AG04450 (cell line): ENCODE measurements around the gene AVPI1. TPM values are rescaled to one million over a fixed set of nuclear protein-coding genes. Genes with fewer than 3 reads are reported as not detected.

ENCODE experiments used
- CTCF ChIA-PET: fragments of 300-600, 350-600 bp; formaldehyde crosslinking; extraction: SDS; loops from one replicate; lab custom pipeline; 2022; ENCODE audit warnings: antibody characterized with exemption, inconsistent platforms; lab: Charles Lee
- POLR2A ChIA-PET: fragments of 350-600 bp; formaldehyde crosslinking; extraction: SDS; loops from one replicate; lab custom pipeline; 2021; ENCODE audit warnings: antibody characterized with exemption, inconsistent platforms; lab: Yijun Ruan, JAX
- DNase-seq: peaks from one replicate; pipeline ENCODE4 v3.0.0-alpha.2; 2011; ENCODE audit warnings: low read depth, low spot score
- H3K27ac ChIP-seq: one replicate; pipeline ENCODE4 v1.5.1; 2012; ENCODE audit warnings: low read depth, low read length, control low read depth
- H3K27me3 ChIP-seq: one replicate; pipeline ENCODE4 v1.6.0; 2012; ENCODE audit warnings: low read length; ENCODE audit not compliant: control insufficient read depth, insufficient read depth
- H3K4me3 ChIP-seq: 2 replicates; pipeline ENCODE4 v1.5.1; 2011; ENCODE audit warnings: mild to moderate bottlenecking, low read depth, low read length, control low read depth
- H3K9me3 ChIP-seq: 2 replicates; pipeline ENCODE4 v1.5.1; 2012; ENCODE audit warnings: low read length; ENCODE audit not compliant: control insufficient read depth, insufficient read depth
- CTCF ChIP-seq: IDR thresholded peaks from 2 replicates; pipeline ENCODE4 v1.5.1; 2011; ENCODE audit warnings: low read depth, low read length, control low read depth, inconsistent platforms
- polyA plus RNA-seq: library from polyadenylated mRNA; depleted of rRNA; stranded (reverse); fragments of >200 nt; gene quantifications from 2 replicates; pipeline ENCODE4 v1.2.3, GENCODE V29; 2011

The AVPI1 gene
- polyA plus RNA-seq, 1 experiment, result 26.5 TPM

GRCh38 chr10:97676770-97677581 is 10.1 kb downstream of the AVPI1 start:
- Histone ChIP-seq H3K4me3 (no peak overlapping the region), H3K9me3 (no peaks in the 10 kb centered on the region), H3K27me3 (no peaks in the 10 kb centered on the region), H3K27ac (peak overlapping the region; percentile 21)
- ChIA-PET CTCF (interaction anchor here (0.6 to 6.6 kb wide), 25 partner anchors 9 to 268 kb away, joined by 3 to 109 read pairs (median 5); partner anchors contain the start of genes ANKRD2, AVPI1, MARVELD1 and ZFYVE27), POLR2A (interaction anchor here (0.6 to 2.1 kb wide), 2 partner anchors 10 to 37 kb away, joined by 5 to 8 read pairs; partner anchors contain the start of gene AVPI1)
- peak; percentile 87 for TF ChIP-seq CTCF
- no peak for DNase-seq

- Histone ChIP-seq H3K27ac (no peak overlapping the region), H3K27me3 (no peaks in the 10 kb centered on the region), H3K9me3 (no peaks in the 10 kb centered on the region), H3K4me3 (no peak overlapping the region)
- CTCF ChIA-PET, result interaction anchor here (0.7 to 6.6 kb wide), 3 partner anchors 27 to 57 kb away, joined by 3 to 53 read pairs (median 33); no protein-coding TSS in a partner anchor
- DNase-seq, result no peak
- POLR2A ChIA-PET, result interaction anchor here (0.6 kb wide), 1 partner anchor 59 kb away, joined by 3 read pairs; no protein-coding TSS in a partner anchor
- TF ChIP-seq CTCF, result no peak
Measured at GRCh38 chr10:97675222-97675621, 11.8 kb downstream of the AVPI1 start.

DNA sequence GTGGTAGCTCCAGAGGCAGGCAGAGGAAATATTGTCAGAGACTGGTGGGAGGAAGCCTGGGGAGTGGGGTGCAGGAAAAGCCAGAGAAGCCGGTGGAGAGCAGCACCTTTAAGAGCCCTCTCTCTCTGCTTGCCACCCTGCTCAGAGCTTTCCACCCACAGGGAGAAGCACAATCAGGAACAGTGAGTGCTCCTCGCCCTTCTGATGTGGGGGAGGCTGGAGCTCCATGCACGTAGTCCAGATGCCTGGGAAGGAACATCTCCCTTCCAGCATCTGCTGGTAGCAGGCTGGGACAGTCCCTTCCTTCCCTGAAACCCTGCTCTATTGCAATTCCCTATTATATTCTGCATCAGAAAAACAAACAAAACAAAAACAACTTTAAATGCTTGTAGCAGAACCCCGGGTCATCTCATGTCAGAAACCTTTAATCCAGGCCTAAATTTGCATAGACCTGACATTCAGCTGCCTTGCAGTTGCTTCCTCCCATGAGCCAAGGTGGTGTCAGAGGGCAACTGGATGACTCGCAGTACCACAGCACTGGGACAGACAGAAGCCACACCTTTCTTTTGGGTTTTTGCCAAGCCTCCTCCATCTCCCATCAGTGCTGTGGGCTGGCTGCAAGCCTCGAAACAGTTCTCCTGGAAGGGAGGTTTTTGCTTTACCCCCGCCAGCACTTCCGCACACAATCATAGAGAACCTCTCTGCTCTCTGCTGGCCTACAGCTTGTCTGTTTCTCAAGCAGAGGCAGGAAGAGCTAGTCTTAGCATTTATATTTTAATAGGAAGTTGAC is 13.1 kb downstream of the AVPI1 start:
- Histone ChIP-seq H3K27me3 (no peaks in the 10 kb centered on the region), H3K4me3 (no peak overlapping the region), H3K27ac (peak overlapping the region; percentile 39), H3K9me3 (no peaks in the 10 kb centered on the region)
- CTCF ChIA-PET, result interaction anchor here (1.8 kb wide), 1 partner anchor 57 kb away, joined by 6 read pairs; no protein-coding TSS in a partner anchor
- DNase-seq, result no peak
- POLR2A ChIA-PET, result interaction anchor here (1.0 to 1.1 kb wide), 2 partner anchors 13 to 25 kb away, joined by 3 read pairs; partner anchors contain the start of gene AVPI1
- no peak for TF ChIP-seq CTCF

DNA sequence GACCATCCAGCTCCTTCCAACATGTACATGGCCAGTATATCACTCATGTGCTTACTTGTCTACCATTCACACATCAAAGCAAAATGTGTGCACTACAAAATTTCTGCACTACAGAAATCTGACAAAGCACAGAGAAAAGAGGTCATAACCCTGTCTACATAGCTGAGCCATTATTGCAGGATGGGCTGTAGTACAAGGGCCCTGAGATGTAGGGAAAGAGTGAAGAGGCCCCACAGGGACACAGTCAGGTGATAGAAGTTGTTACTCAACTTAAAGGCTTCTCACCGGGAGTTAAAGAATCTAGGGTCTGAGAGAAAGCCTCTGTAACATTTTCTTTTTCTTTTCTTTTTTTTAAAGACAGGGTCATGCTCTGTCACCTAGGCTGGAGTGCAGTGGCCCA is 17.5 kb downstream of the AVPI1 start:
- POLR2A ChIA-PET, result interaction anchor here (0.6 to 1.0 kb wide), 3 partner anchors 20 to 255 kb away, joined by 3 to 4 read pairs (median 3); no protein-coding TSS in a partner anchor
- Histone ChIP-seq H3K27ac (no peak overlapping the region), H3K4me3 (no peak overlapping the region), H3K9me3 (no peaks in the 10 kb centered on the region), H3K27me3 (no peaks in the 10 kb centered on the region)
- CTCF ChIA-PET, result interaction anchor here (0.6 to 1.7 kb wide), 4 partner anchors 32 to 97 kb away, joined by 3 to 8 read pairs (median 5); partner anchors contain the start of gene ANKRD2
- no peak for TF ChIP-seq CTCF
- no peak for DNase-seq
